Ascending aorta (tissue), 2 donors: ENCODE measurements around the gene TTC9C. TPM values are rescaled to one million over a fixed set of nuclear protein-coding genes. Genes with fewer than 3 reads are reported as not detected.

ENCODE experiments used
- DNase-seq, 2 donors: peaks; one replicate each; pipeline ENCODE4 v3.0.0-alpha.2; 2019; ENCODE audit warnings: low spot score in 2 of 2
- H3K27ac ChIP-seq, 2 donors: fragments of 200-600 bp; sonication (generic); one replicate each; pipeline ENCODE4 v1.5.1; 2016 to 2017; ENCODE audit warnings: mild to moderate bottlenecking in 1 of 2
- H3K27me3 ChIP-seq: fragments of 200-600 bp; sonication (generic); one replicate; pipeline ENCODE4 v1.5.1; 2017
- H3K36me3 ChIP-seq, 2 donors: fragments of 200-600 bp; sonication (generic); one replicate each; pipeline ENCODE4 v1.5.1; 2016
- H3K4me1 ChIP-seq, 2 donors: fragments of 200-600 bp; sonication (generic); one replicate each; pipeline ENCODE4 v1.5.1; 2016 to 2017; ENCODE audit warnings: mild to moderate bottlenecking in 1 of 2
- H3K4me3 ChIP-seq, 2 donors: fragments of 200-600 bp; sonication (generic); one replicate each; pipeline ENCODE4 v1.5.1; 2016 to 2017; ENCODE audit warnings: mild to moderate bottlenecking in 1 of 2
- H3K9me3 ChIP-seq, 2 donors: fragments of 200-600 bp; sonication (generic); one replicate each; pipeline ENCODE4 v1.5.1; 2016
- intact Hi-C: fragments of 100-400 bp; cut with DNase I; formaldehyde crosslinking; loops from one replicate; pipeline ENCODE4 v1.15.1; 2023
- total RNA-seq: library from RNA; depleted of rRNA; stranded (reverse); fragments of >200 nt; gene quantifications from one replicate; pipeline ENCODE4 v1.1.0, GENCODE V29; 2016
- TF ChIP-seq, protein P1 (sequence below), 3 experiments: fragments of 200-600 bp in 2 of 3; fragments of 450-650 bp in 1 of 3; sonication (generic) in 2 of 3; IDR thresholded peaks; one replicate each; pipeline ENCODE4 v1.5.1; 2016 to 2019; ENCODE audit warnings: antibody characterized with exemption in 3 of 3, mild to moderate bottlenecking in 1 of 3, moderate library complexity in 1 of 3

TTC9C gene
- total RNA-seq, 1 donor from 2014 or later = 1.4 TPM

DNA sequence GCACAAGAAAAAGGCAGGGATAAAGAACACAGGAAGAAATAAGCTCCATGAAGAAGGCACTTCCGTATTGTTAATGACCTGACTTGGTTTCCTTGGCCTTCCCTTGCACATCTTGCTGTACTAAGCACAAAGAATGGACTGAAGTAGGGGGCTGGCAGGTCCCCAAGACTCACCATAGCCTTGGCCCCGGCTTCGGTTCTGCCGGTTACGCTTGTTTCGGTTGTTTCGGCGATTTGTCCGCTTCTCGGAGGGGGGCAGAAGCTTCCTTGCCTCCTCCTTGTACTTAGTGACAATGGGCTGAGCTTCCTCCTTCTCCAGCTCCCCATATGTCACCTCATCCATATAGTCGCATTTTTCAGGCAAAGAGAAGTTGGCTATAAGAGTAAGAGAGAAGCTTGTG is 11.5 kb upstream of the TTC9C start:
- DNase-seq = no peak
- TF ChIP-seq, protein P1, sequence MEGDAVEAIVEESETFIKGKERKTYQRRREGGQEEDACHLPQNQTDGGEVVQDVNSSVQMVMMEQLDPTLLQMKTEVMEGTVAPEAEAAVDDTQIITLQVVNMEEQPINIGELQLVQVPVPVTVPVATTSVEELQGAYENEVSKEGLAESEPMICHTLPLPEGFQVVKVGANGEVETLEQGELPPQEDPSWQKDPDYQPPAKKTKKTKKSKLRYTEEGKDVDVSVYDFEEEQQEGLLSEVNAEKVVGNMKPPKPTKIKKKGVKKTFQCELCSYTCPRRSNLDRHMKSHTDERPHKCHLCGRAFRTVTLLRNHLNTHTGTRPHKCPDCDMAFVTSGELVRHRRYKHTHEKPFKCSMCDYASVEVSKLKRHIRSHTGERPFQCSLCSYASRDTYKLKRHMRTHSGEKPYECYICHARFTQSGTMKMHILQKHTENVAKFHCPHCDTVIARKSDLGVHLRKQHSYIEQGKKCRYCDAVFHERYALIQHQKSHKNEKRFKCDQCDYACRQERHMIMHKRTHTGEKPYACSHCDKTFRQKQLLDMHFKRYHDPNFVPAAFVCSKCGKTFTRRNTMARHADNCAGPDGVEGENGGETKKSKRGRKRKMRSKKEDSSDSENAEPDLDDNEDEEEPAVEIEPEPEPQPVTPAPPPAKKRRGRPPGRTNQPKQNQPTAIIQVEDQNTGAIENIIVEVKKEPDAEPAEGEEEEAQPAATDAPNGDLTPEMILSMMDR (IDR thresholded peaks at IDR 0.05) = no peak
- Histone ChIP-seq H3K4me1 (no peaks in the 10 kb centered on the region), H3K4me3 (no peak overlapping the region), H3K27ac (no peak overlapping the region), H3K36me3 (peaks cover 90 to 99% of the 10 kb centered on the region in 2 donors), H3K27me3 (no peaks in the 10 kb centered on the region), H3K9me3 (no peaks in the 10 kb centered on the region)
- intact Hi-C loops = no loop called here

DNA sequence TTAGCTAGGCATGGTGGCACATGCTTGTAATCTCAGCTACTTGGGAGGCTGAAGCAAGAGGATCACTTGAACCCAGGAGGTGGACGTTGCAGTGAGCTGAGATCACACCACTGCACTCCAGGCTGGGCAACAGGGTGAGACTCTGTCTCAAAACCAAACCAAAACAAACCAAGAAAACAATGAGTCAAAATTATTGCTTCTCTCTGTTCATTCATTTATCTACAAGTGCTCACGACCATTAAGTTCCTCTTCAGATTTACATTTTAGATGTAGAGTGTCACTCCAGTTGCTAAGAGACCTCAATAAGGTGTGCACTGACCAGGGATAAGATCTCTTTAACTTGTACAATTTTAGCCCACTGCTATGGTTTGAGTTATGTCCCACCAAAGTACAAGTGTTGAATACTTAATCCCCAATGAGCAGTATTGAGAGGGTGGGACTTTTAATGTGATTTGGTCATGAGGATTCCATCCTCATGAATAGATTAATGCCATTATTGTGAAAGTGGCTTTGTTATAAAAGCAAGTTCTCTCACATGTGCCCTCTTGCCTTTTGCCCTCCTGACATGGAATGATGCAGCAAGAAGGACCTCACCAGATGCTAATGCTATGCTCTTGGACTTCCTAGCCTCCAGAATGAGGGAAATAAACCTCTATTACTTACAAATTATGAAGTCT is 8.8 kb upstream of the TTC9C start:
- peaks cover 90 to 100% of the 10 kb centered on the region in 2 donors for H3K36me3 ChIP-seq
- no peaks in the 10 kb centered on the region for H3K9me3 ChIP-seq
- no peak overlapping the region for H3K27ac ChIP-seq
- H3K4me1 ChIP-seq = peaks cover 0 to 6% of the 10 kb centered on the region in 2 donors
- no peak overlapping the region for H3K4me3 ChIP-seq
- intact Hi-C loops = no loop called here
- H3K27me3 ChIP-seq = no peaks in the 10 kb centered on the region
- TF ChIP-seq, protein P1 (IDR thresholded peaks at IDR 0.05) = no peak
- DNase-seq = no peak

DNA sequence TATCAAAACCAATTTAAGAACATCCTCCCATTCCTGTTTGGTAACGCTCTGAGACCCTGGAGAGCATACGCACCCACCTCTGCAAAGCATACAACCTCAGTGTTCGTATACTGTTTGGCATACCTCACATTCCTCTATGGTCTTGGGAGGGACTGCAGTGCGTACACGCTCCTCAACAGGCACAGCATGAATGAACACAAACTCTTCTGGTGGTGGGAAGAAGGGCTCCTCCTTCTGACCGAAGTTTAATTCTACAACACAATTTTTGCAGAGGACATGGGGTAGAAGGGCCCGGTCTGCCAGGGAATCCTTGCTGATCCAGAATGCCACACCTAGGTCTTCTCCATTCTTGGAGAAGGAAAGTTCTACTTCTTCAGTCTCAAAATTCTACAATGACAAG is 6.3 kb upstream of the TTC9C start:
- H3K9me3 ChIP-seq = no peaks in the 10 kb centered on the region
- H3K4me1 ChIP-seq = peaks cover 0 to 19% of the 10 kb centered on the region in 2 donors
- H3K36me3 ChIP-seq = peaks cover 65 to 78% of the 10 kb centered on the region in 2 donors
- no peak overlapping the region for H3K27ac ChIP-seq
- no peak for DNase-seq
- no peak overlapping the region for H3K4me3 ChIP-seq
- H3K27me3 ChIP-seq = no peaks in the 10 kb centered on the region
- TF ChIP-seq, protein P1 (IDR thresholded peaks at IDR 0.05) = no peak
- intact Hi-C loops = no loop called here

DNA sequence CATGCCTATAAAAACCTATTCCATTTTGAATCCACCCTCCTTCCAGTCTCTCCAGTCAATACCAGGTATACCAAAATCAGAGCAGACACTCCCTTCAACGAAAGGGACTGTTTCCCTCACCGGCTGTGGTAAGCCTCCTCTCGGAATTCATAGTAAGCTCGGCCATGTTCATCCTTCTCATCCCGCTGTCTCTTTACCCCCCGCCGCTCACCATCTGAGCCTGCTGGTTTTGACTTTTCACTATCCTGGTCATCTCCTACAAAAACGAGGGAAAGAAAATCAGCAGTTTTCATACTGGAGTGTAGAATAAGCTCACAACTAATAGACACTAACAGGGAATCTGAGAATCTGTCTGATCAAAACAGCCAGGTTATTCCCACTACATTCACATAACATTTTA is 4.1 kb upstream of the TTC9C start:
- H3K9me3 ChIP-seq = no peaks in the 10 kb centered on the region
- DNase-seq = no peak
- intact Hi-C loops = no loop called here
- H3K4me1 ChIP-seq = peaks cover 0 to 20% of the 10 kb centered on the region in 2 donors
- H3K27ac ChIP-seq = no peak overlapping the region
- H3K36me3 ChIP-seq = peaks cover 45 to 56% of the 10 kb centered on the region in 2 donors
- TF ChIP-seq, protein P1 (IDR thresholded peaks at IDR 0.05) = no peak
- peak overlapping the region; percentile 98 to 99 for H3K4me3 ChIP-seq
- no peaks in the 10 kb centered on the region for H3K27me3 ChIP-seq

DNA sequence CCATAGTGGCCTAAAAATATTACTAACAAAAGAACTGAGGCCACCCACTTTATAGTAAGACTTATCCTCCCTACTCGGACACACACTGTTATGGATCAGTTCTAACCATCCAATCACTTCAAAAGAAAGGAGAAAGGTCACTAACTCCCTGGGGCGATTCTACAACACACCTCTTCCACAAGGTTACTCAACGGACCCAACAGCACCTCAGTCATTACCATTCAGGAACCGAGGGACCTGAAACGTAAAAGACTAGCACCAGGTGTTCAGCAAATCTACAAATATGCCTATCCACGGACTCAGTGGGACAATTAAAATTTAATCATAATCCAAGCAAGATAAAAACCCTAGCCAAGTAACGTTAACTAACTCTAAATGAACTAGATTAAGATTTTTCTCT is 2.6 kb upstream of the TTC9C start:
- TF ChIP-seq, protein P1 (IDR thresholded peaks at IDR 0.05) = no peak
- peak overlapping the region; percentile 92 to 95 for H3K27ac ChIP-seq
- DNase-seq = no peak
- H3K36me3 ChIP-seq = peaks cover 31 to 41% of the 10 kb centered on the region in 2 donors
- no peaks in the 10 kb centered on the region for H3K27me3 ChIP-seq
- intact Hi-C loops = loop anchor here (2.0 to 5.0 kb wide), 3 partner anchors 105 to 132 kb away; partner anchors contain the start of gene B3GAT3
- peak overlapping the region; percentile 98 to 99 for H3K4me3 ChIP-seq
- H3K9me3 ChIP-seq = no peaks in the 10 kb centered on the region
- H3K4me1 ChIP-seq = peaks cover 1 to 34% of the 10 kb centered on the region in 2 donors
